Erythroblast (primary cell): ENCODE data around the gene CHRNA4.

Experiments
- GATA1 ChIP-seq: IDR thresholded peaks from 2 replicates; pipeline ENCODE4 v1.6.1; 2011; ENCODE audit warnings: low read depth, mild to moderate bottlenecking, control low read depth, low read length, moderate library complexity
- POLR2A ChIP-seq: IDR thresholded peaks from 2 replicates; pipeline ENCODE4 v1.6.1; 2011; ENCODE audit warnings: mild to moderate bottlenecking, low read length

- TF ChIP-seq POLR2A, result no peak
- TF ChIP-seq GATA1, result no peak
These were observed 40.5 kb downstream of the CHRNA4 start for GRCh38 chr20:63320616-63321147.
